HG02852 (cell line): ENCODE measurements around the gene TMEM121B.
A peak's percentile ranks its signal among the peaks of the same experiment; 100 is the strongest.

ENCODE experiments used
- ATAC-seq: cut with Tn5 transposase; IDR thresholded peaks from one replicate; pipeline ENCODE4 v1.9.1; 2021; ENCODE audit warnings: mild to moderate bottlenecking, moderate library complexity; ENCODE audit not compliant: unreplicated experiment

Gene TMEM121B

GRCh38 chr22:17095538-17095937 is 25.6 kb downstream of the TMEM121B start:
- ATAC-seq: no peak

- ATAC-seq: no peak
Measured at GRCh38 chr22:17093081-17093480, 28.1 kb downstream of the TMEM121B start.

GRCh38 chr22:17091851-17092250 is 29.3 kb downstream of the TMEM121B start:
- no peak for ATAC-seq

GRCh38 chr22:17090550-17090949 is 30.6 kb downstream of the TMEM121B start:
- no peak for ATAC-seq

GRCh38 chr22:17087498-17088131 is 33.5 kb downstream of the TMEM121B start:
- peak; percentile 43 for ATAC-seq

GRCh38 chr22:17086788-17087497 is 34.2 kb downstream of the TMEM121B start:
- no peak for ATAC-seq

GRCh38 chr22:17086296-17086695 is 34.9 kb downstream of the TMEM121B start:
- no peak for ATAC-seq

- ATAC-seq: peak; percentile 4
Measured at GRCh38 chr22:17085277-17086181, 35.6 kb downstream of the TMEM121B start.

GRCh38 chr22:17084554-17085276 is 36.4 kb downstream of the TMEM121B start, which contains the start of gene IL17RA:
TSS of gene IL17RA (plus strand) at chr22:17085000. CDS start at chr22:17085092, 92 bp downstream.
- ATAC-seq: peak; percentile 84

- no peak for ATAC-seq
Measured at GRCh38 chr22:17083811-17084441, 37.2 kb downstream of the TMEM121B start.

- no peak for ATAC-seq
Measured at GRCh38 chr22:17083255-17083654, 37.9 kb downstream of the TMEM121B start.

GRCh38 chr22:17079572-17079971 is 41.6 kb downstream of the TMEM121B start:
- no peak for ATAC-seq

- no peak for ATAC-seq
Measured at GRCh38 chr22:17077255-17077654, 43.9 kb downstream of the TMEM121B start.

- no peak for ATAC-seq
Measured at GRCh38 chr22:17074648-17075002, 46.5 kb downstream of the TMEM121B start.

- no peak for ATAC-seq
Measured at GRCh38 chr22:17072877-17073276, 48.3 kb downstream of the TMEM121B start.
